ENCODE measurements around the gene TMEM120B. TPM values are rescaled to one million over a fixed set of nuclear protein-coding genes. Genes with fewer than 3 reads are reported as not detected.
A peak's percentile ranks its signal among the peaks of the same experiment; 100 is the strongest.
"Not testable (repeated sequence)": the region's sequence is repeated elsewhere in the genome, so short reads cannot be mapped to it uniquely, and the experiment has no call there.

TMEM120B gene
- polyA plus RNA-seq, 1 donor: 19.5 TPM

DNA sequence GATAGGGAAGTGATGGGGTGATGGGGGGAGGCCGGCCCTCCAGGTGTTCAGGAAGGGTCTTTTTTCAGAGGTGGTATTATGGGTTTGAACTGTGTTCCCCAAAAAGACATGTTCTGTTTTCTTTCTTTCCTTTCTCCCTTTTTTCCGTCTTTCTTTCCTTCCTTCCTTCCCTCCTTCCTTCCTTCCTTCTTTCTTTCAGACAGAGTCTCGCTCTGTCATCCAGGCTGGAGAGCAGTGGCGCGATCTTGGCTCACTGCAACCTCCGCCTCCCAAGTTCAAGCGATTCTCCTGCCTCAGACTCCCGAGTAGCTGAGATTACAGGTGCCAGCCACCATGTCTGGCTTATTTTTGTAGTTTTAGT, 3.5 kb upstream of the TMEM120B start:
- DNase-seq (ENCODE audit: low read depth): not testable (repeated sequence)

DNA sequence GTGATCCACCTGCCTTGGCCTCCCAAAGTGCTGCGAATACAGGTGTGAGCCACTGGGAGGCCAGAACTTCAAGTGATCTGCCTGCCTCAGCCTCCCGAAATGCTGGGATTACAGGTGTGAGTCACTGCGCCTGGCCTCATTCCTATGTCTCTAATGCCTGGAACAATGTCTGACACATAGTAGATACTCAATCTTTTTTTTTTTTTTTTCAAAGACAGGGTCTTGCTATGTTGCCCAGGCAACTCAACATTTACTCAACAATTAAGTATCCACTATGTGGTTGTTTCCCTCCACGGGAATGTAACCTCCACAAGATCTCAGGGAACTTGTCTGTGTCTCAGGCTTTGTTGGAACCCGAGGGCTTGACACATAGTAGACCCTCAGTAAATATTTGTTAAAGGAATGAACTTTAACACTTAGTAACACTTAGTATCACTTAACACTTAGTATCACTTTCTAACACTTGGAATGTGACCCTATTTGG, 3.0 kb upstream of the TMEM120B start:
- DNase-seq (ENCODE audit: low read depth): no peak

DNA sequence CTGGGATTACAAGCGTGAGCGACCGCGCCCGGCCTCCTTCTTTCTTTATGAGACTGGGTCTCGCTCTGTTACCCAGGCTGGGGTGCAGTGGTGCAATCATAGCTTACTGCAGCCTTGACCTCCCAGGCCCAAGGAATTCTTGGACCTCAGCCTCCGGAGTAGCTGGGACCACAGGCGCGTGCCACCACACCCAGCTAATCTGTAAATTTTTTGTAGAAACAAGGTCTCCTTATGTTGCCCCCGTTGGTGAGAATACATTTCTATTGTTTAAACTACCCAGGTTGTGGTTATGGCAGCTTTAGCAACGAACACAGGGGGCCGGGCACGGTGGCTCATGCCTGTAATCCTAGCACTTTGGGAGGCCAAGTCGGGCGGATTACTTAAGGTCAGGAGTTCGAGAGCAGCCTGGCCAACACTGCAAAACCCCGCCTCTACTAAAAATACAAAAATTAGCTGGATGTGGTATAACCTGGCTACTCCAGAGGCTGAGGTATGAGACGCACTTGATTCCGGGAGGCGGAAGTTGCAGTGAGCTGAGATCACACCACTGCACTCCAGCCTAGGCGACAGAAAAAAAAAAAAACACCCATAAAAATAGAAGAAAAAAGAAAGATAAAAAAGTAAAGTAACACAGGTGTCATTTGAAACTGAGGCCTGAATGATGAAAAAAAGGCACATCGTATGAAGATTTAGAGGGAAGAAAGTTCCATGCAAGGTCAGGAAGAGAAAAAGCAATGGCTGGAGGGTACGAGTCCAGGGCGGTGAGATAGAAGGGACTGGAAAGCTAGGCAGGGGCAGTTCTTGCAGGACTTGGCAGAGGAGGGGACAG, 977 bp upstream of the TMEM120B start:
- no peak for DNase-seq (ENCODE audit: low read depth)

DNA sequence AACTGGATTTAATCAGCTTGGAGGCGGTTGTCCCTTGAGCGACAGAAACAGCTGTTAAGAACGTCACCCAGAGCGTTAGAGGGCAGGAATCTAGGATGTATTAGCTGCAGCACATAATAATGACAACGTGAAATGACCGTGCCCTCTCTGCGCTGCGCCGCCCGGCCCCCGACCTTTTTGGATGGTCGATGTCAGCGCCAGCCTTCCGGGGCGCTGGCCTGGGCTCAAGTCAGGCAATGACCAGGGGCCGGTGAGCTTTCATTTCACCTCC, 427 bp upstream of the TMEM120B start:
- DNase-seq (ENCODE audit: low read depth): peak; percentile 72

- DNase-seq (ENCODE audit: low read depth): no peak
Observed at GRCh38 chr12:121713257-121713777, 765 bp downstream of the TMEM120B start.

GRCh38 chr12:121713793-121714192, 1.2 kb downstream of the TMEM120B start:
- DNase-seq (ENCODE audit: low read depth): no peak

- DNase-seq (ENCODE audit: low read depth): not testable (repeated sequence)
Observed at GRCh38 chr12:121715055-121715454, 2.5 kb downstream of the TMEM120B start.

GRCh38 chr12:121715862-121716435, 3.4 kb downstream of the TMEM120B start:
- DNase-seq (ENCODE audit: low read depth): no peak

- no peak for DNase-seq (ENCODE audit: low read depth)
Observed at GRCh38 chr12:121717041-121717699, 4.6 kb downstream of the TMEM120B start.

GRCh38 chr12:121718653-121719239, 6.2 kb downstream of the TMEM120B start:
- no peak for DNase-seq (ENCODE audit: low read depth)

GRCh38 chr12:121719926-121720414, 7.4 kb downstream of the TMEM120B start:
- no peak for DNase-seq (ENCODE audit: low read depth)

- DNase-seq (ENCODE audit: low read depth): no peak
Observed at GRCh38 chr12:121720762-121721161, 8.2 kb downstream of the TMEM120B start.

- no peak for DNase-seq (ENCODE audit: low read depth)
Observed at GRCh38 chr12:121722511-121722910, 10.0 kb downstream of the TMEM120B start.

DNA sequence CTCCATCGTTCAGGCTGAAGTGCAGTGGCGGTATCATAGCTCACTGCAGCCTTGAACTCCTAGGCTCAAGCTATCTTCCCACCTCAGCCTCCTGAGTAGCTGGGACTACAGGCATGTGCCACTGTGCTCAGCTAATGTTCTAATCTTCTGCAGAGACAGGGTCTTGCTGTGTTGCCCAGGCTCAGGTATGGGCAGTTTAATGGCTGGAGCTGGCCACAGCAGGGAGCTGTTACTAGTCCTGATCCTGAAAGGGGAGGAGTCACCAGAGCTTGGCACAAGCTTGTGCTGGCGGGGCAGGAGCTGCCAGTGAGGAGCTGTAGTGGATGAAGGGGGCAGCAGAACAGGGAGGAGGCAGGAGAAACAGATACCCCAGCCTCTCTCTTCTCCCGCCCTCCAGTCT, 10.6 kb downstream of the TMEM120B start:
- no peak for DNase-seq (ENCODE audit: low read depth)

- no peak for DNase-seq (ENCODE audit: low read depth)
Observed at GRCh38 chr12:121724925-121725324, 12.4 kb downstream of the TMEM120B start.

DNA sequence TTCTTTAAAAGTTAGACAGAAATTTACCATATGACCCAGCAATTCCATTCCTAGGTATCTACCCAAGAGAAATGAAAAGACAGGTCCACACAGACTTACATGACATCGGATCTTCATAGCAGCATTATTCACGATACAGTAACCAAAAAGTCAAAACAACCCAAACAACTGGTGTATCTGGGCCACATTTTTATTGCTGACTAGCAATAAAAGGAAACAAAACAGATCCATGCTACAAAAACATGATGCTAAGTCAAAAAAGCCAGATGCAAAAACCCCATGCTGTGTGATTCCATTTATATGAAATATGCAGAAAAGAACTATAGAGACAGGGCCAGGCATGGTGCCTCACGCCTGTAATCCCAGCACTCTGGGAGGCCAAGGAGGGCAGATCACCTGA, 12.9 kb downstream of the TMEM120B start:
- no peak for DNase-seq (ENCODE audit: low read depth)

DNA sequence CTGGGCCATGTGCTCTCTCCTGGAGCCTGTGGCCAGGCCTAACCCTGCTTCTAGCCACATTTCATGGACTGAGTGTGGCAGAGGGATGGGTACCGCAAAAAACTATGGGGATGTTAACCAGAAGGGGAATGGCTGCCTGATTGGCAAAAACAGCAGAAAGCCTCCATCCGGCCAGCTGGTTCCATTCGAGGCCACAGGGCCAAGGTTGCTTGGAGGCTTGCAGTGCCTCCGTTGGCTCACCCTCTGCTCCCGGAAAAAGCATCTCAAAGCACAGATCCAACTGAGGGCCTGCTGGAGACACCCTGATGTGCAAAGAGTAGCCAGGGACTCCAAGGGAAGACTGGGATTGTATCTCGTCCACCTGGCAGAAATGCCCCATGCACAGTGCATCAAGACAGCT, 16.5 kb downstream of the TMEM120B start:
- DNase-seq (ENCODE audit: low read depth): no peak

- no peak for DNase-seq (ENCODE audit: low read depth)
Observed at GRCh38 chr12:121731473-121731872, 18.9 kb downstream of the TMEM120B start.

DNA sequence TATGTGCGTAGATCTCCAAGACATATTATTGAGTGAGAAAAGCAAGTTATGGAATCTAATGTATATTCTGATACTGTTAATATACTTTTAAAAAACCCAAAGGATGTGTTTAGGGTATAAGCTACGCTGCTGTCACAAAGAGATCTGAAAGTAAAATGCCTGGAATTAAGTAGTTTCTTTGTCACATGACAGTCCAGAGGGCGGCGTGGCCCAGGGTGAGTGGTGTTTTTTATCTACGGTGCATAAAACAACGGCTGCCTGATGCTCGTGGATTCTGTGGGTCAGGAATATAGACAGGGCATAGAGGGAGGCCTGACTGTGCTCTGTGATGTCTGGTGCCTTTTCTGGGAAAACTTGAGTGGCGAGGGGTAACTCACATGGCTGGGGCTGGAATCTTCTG, 21.3 kb downstream of the TMEM120B start:
- no peak for DNase-seq (ENCODE audit: low read depth)

DNA sequence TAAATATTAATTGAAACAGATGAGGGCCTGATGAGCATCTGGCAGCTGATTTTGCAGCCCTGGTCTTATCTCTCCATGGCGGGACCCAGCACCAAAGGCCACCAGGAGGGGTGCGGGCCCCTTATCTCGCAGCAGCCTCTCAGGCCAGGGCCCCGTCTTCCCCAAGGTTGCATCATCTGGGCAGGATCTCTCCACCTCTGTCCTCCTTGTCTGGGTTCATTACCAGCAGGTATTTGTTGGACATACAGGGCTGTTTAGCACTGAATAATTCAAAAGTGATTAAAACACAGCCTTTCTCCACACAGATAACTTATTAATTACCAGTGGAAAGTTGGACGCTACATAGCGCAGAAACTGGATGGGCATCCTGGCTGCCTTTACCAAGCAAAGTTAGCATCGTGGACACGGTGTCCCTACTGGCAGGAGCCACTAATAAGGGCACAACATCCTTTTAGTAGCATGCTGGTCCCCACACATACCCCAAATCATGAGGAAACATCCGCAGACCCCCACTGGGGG, 25.8 kb downstream of the TMEM120B start:
- no peak for DNase-seq (ENCODE audit: low read depth)

GRCh38 chr12:121740847-121741246, 28.3 kb downstream of the TMEM120B start:
- DNase-seq (ENCODE audit: low read depth): no peak

- DNase-seq (ENCODE audit: low read depth): no peak
Observed at GRCh38 chr12:121741743-121742142, 29.2 kb downstream of the TMEM120B start.
